ENCODE measurements around the gene MED26. TPM values are rescaled to one million over a fixed set of nuclear protein-coding genes. Genes with fewer than 3 reads are reported as not detected.

MED26 gene
- total and polyA plus RNA-seq, 2 of the 8 experiments (the other 6 are each of a cell fraction or from before 2014, with no cell fraction given): 5.3 to 10.7 TPM

DNA sequence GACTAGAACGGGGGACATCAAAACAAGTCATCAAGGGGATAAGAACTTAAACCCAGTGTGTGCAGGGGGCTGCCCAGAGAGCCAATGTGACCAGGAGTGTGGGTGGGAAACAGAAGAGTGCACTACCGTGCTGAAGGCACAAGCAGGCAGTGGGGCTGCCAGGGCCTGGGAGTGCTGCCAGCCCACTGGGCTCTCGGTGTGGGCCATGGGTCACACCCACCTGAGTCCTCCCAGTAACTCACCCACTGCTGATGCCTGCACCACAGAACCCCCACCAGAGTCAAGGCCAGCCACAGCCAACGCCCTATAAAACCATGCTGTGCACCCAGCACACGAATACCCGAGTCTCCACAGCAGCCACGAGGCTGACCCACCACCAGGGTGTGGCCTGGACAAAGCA lies 8.5 kb downstream of the MED26 start:
- Histone ChIP-seq H3K79me1 (ENCODE audit: low read depth, low read length) (peaks cover 68% of the 10 kb centered on the region), H2AFZ (ENCODE audit: low read length) (no peak overlapping the region), H3K14ac (ENCODE audit: insufficient read length) (no peak overlapping the region), H3K23ac (ENCODE audit: insufficient read length) (no peak overlapping the region), H2BK12ac (ENCODE audit: low read depth, low read length) (no peak overlapping the region), H3K27ac (ENCODE audit: low read depth, low read length) (no peak overlapping the region), H3K9ac (replicated peaks in 1 of 4; ENCODE audit: extremely low read depth in 1 of 4, low read depth in 3 of 4, low read length in 3 of 4) (no peak overlapping the region), H2BK5ac (ENCODE audit: low read depth, low read length) (no peak overlapping the region; the same call in 1 of the 2 replicates), H3K23me2 (ENCODE audit: low read depth, low read length) (no peaks in the 10 kb centered on the region), H4K5ac (ENCODE audit: insufficient read length, low read depth, low read length) (no peak overlapping the region), H3K56ac (replicated peaks; ENCODE audit: insufficient read length, low read depth, low read length) (no peak overlapping the region), H3K4me1 (replicated peaks in 1 of 4; ENCODE audit: control insufficient read depth in 3 of 4, insufficient read depth in 4 of 4, low read length in 3 of 4) (peaks cover 0 to 7% (median 3%) of the 10 kb centered on the region in 4 experiments; a peak in 4 of 7 replicates), H4K91ac (replicated peaks; ENCODE audit: insufficient read length, low read length) (no peak overlapping the region), H3K4me3 (ENCODE audit: extremely low read depth in 1 of 4, insufficient read depth in 2 of 4, low read depth in 3 of 4, low read length in 4 of 4) (no peak overlapping the region), H3K18ac (ENCODE audit: extremely low read depth, low read length) (no peak overlapping the region), H3K9me3 (ENCODE audit: insufficient read depth in 2 of 2, low read depth in 1 of 2, low read length in 1 of 2) (no peaks in the 10 kb centered on the region), H2AK5ac (ENCODE audit: low read depth, low read length) (no peak overlapping the region), H4K8ac (ENCODE audit: extremely low read depth, insufficient read depth, low read length) (no peak overlapping the region), H3K27me3 (replicated peaks in 1 of 4; ENCODE audit: control insufficient read depth in 3 of 4, extremely low read depth in 1 of 4, insufficient read depth in 3 of 4, low read length in 3 of 4) (no peaks in the 10 kb centered on the region), H3K79me2 (ENCODE audit: control insufficient read depth in 1 of 2, insufficient read depth in 2 of 2, low read length in 2 of 2) (peaks cover 27 to 98% of the 10 kb centered on the region in 2 experiments), H3K4ac (replicated peaks; ENCODE audit: insufficient read length, low read depth, low read length) (no peak overlapping the region), H2BK15ac (ENCODE audit: low read length) (no peak overlapping the region), H2BK120ac (replicated peaks; ENCODE audit: low read depth, low read length) (no peak overlapping the region), H3K4me2 (ENCODE audit: insufficient read depth in 1 of 2, low read depth in 2 of 2, low read length in 2 of 2) (no peak overlapping the region; a peak in 1 of 4 replicates), H4K20me1 (replicated peaks in 1 of 2; ENCODE audit: control insufficient read depth in 1 of 2, insufficient read depth in 2 of 2, low read length in 2 of 2) (peaks cover 44 to 70% of the 10 kb centered on the region in 2 experiments), H3K36me3 (ENCODE audit: control insufficient read depth in 2 of 4, insufficient read depth in 4 of 4, low read length in 3 of 4) (peaks cover 0 to 5% (median 0%) of the 10 kb centered on the region in 4 experiments; a peak in 5 of 8 replicates), H2BK20ac (ENCODE audit: low read length) (no peak overlapping the region)
- FAIRE-seq (no peak), DNase-seq (ENCODE audit: low read depth in 1 of 2, low spot score in 2 of 2) (no peak)
- ChIA-PET CTCF (ENCODE audit: partially characterized antibody) (interaction anchor here (0.9 kb wide), 1 partner anchor 24 kb away, joined by 3 read pairs; no protein-coding TSS in a partner anchor), POLR2A (ENCODE audit: partially characterized antibody) (interaction anchor here (1.3 to 3.4 kb wide), 2 partner anchors 9 to 71 kb away, joined by 3 to 22 read pairs; partner anchors contain the start of gene MED26)
- TF ChIP-seq SRF (IDR thresholded peaks at IDR 0.05; ENCODE audit: low read depth, low read length): no peak
- TF ChIP-seq, protein P1, sequence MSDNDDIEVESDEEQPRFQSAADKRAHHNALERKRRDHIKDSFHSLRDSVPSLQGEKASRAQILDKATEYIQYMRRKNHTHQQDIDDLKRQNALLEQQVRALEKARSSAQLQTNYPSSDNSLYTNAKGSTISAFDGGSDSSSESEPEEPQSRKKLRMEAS (IDR thresholded peaks at IDR 0.05): no peak
- 83% methylated on average over 7 of the region's 7 CpGs; no CpG with 5 or more reads in 1 of the 2 experiments for WGBS, 2 experiments (ENCODE audit: extremely low coverage in 1 of 2, insufficient coverage in 1 of 2, insufficient read length in 1 of 2, insufficient replicate concordance in 2 of 2, low coverage in 1 of 2, low lambda C conversion rate in 2 of 2, missing lambda C conversion rate in 1 of 2)

Data from H1 (cell line).